Fibroblast of lung (primary cell): ENCODE data around the gene PEPD. TPM values are rescaled to one million over a fixed set of nuclear protein-coding genes. Genes with fewer than 3 reads are reported as not detected.

Source experiments
- DNase-seq, 2 donors: peaks; one replicate each; pipeline versions ENCODE4 v3.0.0 to v3.0.0-alpha.2; 2010; ENCODE audit warnings: low read depth in 2 of 2
- H2AFZ ChIP-seq: 2 replicates; pipeline ENCODE4 v1.5.1; 2012; ENCODE audit warnings: low read length, control low read depth, inconsistent platforms
- H3K27ac ChIP-seq: 2 replicates; pipeline ENCODE4 v1.5.1; 2011; ENCODE audit warnings: low read length, control low read depth; ENCODE audit not compliant: insufficient read depth
- H3K27me3 ChIP-seq: 2 replicates; pipeline ENCODE4 v1.5.1; 2011; ENCODE audit warnings: mild to moderate bottlenecking, low read length; ENCODE audit not compliant: control insufficient read depth, insufficient read depth
- H3K36me3 ChIP-seq: 2 replicates; pipeline ENCODE4 v1.5.1; 2011; ENCODE audit warnings: low read length; ENCODE audit not compliant: control insufficient read depth, insufficient read depth
- H3K4me1 ChIP-seq: 2 replicates; pipeline ENCODE4 v1.5.1; 2011; ENCODE audit warnings: low read length; ENCODE audit not compliant: control insufficient read depth, insufficient read depth; ENCODE audit errors: extremely low read depth
- H3K4me2 ChIP-seq: 2 replicates; pipeline ENCODE4 v1.5.1; 2011; ENCODE audit warnings: low read length, control low read depth; ENCODE audit not compliant: insufficient read depth; ENCODE audit errors: extremely low read depth
- H3K4me3 ChIP-seq, 4 experiments: fragments of 200-600 bp in 1 of 4; sonication (generic) in 1 of 4; replicated peaks in 1 of 4; 2 replicates each; pipeline ENCODE4 v1.5.1; 2011 to 2016; ENCODE audit warnings: low read length in 4 of 4, low read depth in 3 of 4, mild to moderate bottlenecking in 3 of 4, control low read depth in 2 of 4, inconsistent platforms in 1 of 4, mixed read lengths in 1 of 4; ENCODE audit not compliant: insufficient read depth in 1 of 4; ENCODE audit errors: control extremely low read depth in 1 of 4
- H3K79me2 ChIP-seq: 2 replicates; pipeline ENCODE4 v1.5.1; 2012; ENCODE audit warnings: mild to moderate bottlenecking, low read length, inconsistent platforms; ENCODE audit not compliant: control insufficient read depth, insufficient read depth
- H3K9ac ChIP-seq: 2 replicates; pipeline ENCODE4 v1.5.1; 2011; ENCODE audit warnings: mild to moderate bottlenecking, low read length, control low read depth; ENCODE audit not compliant: insufficient read depth
- H3K9me3 ChIP-seq: 2 replicates; pipeline ENCODE4 v1.5.1; 2012; ENCODE audit warnings: low read depth, low read length; ENCODE audit not compliant: control insufficient read depth, insufficient read depth
- H4K20me1 ChIP-seq: 2 replicates; pipeline ENCODE4 v1.5.1; 2011; ENCODE audit warnings: low read length; ENCODE audit not compliant: control insufficient read depth, insufficient read depth; ENCODE audit errors: extremely low read depth
- CTCF ChIP-seq, 2 donors: IDR thresholded peaks in 1 of 2; conservative IDR thresholded peaks in 1 of 2; 1 replicate in 1 of 2; 2 replicates in 1 of 2; pipeline ENCODE4 v1.5.1; 2011 to 2012; ENCODE audit warnings: low read length in 2 of 2, control low read depth in 1 of 2, inconsistent platforms in 1 of 2, low read depth in 1 of 2, mild to moderate bottlenecking in 1 of 2
- EZH2 ChIP-seq: IDR thresholded peaks from 2 replicates; pipeline ENCODE4 v1.5.1; 2012; ENCODE audit warnings: low read length, control low read depth, mild to moderate bottlenecking; ENCODE audit errors: missing control alignments
- polyA plus RNA-seq, 2 donors: library from polyadenylated mRNA; depleted of rRNA in 1 of 2; stranded (reverse) in 1 of 2; unstranded in 1 of 2; fragments of >200 nt; gene quantifications; 2 replicates each; pipeline ENCODE4 v1.2.1, GENCODE V29; 2011 to 2012; ENCODE audit warnings: missing spikeins in 1 of 2
- total RNA-seq: library from RNA; depleted of rRNA; stranded (reverse); fragments of >200 nt; gene quantifications from 2 replicates; pipeline ENCODE4 v1.2.1, GENCODE V29; 2014

The PEPD gene
- total and polyA plus RNA-seq, 2 donors (not counting 1 experiment from before 2014, with no cell fraction given) = 59.8 to 81.9 TPM

DNA sequence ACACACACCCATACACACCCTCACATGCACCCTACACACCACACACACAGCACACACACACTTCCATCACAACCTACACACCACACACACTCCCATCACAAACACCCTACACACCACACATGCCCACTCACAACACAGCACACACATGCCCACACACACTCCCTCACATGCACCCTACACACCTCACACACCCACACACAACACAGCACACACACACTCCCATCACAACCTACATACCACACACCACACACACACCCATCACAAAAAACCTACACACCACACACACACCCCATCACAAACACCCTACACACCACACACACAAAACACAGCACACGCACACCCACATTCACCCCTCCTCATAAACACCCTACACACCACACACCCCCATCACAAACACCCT is 15.1 kb downstream of the PEPD start:
- no peaks in the 10 kb centered on the region for H4K20me1 ChIP-seq
- H3K36me3 ChIP-seq = peaks cover 2% of the 10 kb centered on the region
- H3K27ac ChIP-seq = no peak overlapping the region
- H3K27me3 ChIP-seq = no peaks in the 10 kb centered on the region
- H3K9me3 ChIP-seq = no peaks in the 10 kb centered on the region
- no peak overlapping the region for H3K4me3 ChIP-seq
- TF ChIP-seq EZH2 (no peak), CTCF (conservative IDR thresholded peaks at IDR 0.05 in 1 of 2, IDR thresholded peaks at IDR 0.05 in 1 of 2; ENCODE audit: low read depth in 1 of 2, low read length in 2 of 2) (no peak)
- H3K4me2 ChIP-seq = no peak overlapping the region
- no peaks in the 10 kb centered on the region for H3K4me1 ChIP-seq
- no peaks in the 10 kb centered on the region for H3K79me2 ChIP-seq
- no peak for DNase-seq
- no peak overlapping the region for H3K9ac ChIP-seq
- no peak overlapping the region for H2AFZ ChIP-seq

DNA sequence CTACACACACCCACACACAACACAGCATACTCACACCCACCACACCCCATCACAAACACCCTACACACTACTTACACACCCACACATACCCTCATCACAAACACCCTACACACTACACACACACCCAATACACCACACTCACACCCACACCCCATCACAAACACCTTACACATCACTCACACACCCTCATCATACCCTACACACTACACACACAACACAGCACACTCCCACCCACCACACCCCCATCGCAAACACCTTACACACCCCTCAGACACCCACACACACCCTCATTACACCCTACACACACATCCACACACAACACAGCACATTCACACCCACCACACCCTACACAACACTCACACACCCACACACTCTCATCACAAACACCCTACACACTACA is 15.8 kb downstream of the PEPD start:
- Histone ChIP-seq H3K27me3 (no peaks in the 10 kb centered on the region), H3K9me3 (no peaks in the 10 kb centered on the region), H3K4me3 (no peak overlapping the region), H3K4me1 (no peaks in the 10 kb centered on the region), H3K27ac (no peak overlapping the region), H3K36me3 (peaks cover 2% of the 10 kb centered on the region), H4K20me1 (no peaks in the 10 kb centered on the region), H3K79me2 (no peaks in the 10 kb centered on the region), H3K4me2 (no peak overlapping the region), H2AFZ (no peak overlapping the region), H3K9ac (no peak overlapping the region)
- no peak for TF ChIP-seq CTCF (conservative IDR thresholded peaks at IDR 0.05 in 1 of 2, IDR thresholded peaks at IDR 0.05 in 1 of 2; ENCODE audit: low read depth in 1 of 2, low read length in 2 of 2)
- TF ChIP-seq EZH2 = no peak
- DNase-seq = no peak

- H3K36me3 ChIP-seq = peaks cover 4% of the 10 kb centered on the region
- no peaks in the 10 kb centered on the region for H3K4me1 ChIP-seq
- H3K9ac ChIP-seq = no peak overlapping the region
- H3K27ac ChIP-seq = no peak overlapping the region
- no peak overlapping the region for H3K4me3 ChIP-seq
- H4K20me1 ChIP-seq = no peaks in the 10 kb centered on the region
- TF ChIP-seq CTCF (conservative IDR thresholded peaks at IDR 0.05 in 1 of 2, IDR thresholded peaks at IDR 0.05 in 1 of 2; ENCODE audit: low read depth in 1 of 2, low read length in 2 of 2) (no peak), EZH2 (no peak)
- no peaks in the 10 kb centered on the region for H3K79me2 ChIP-seq
- H2AFZ ChIP-seq = no peak overlapping the region
- DNase-seq = peak in 1 of 2 donors; percentile 23
- no peaks in the 10 kb centered on the region for H3K9me3 ChIP-seq
- no peaks in the 10 kb centered on the region for H3K27me3 ChIP-seq
- H3K4me2 ChIP-seq = no peak overlapping the region
Measured at GRCh38 chr19:33505148-33505547, 16.4 kb downstream of the PEPD start.
